HG02884 (cell line): ENCODE measurements around the gene CHCHD6.

ENCODE experiments used
- ATAC-seq: cut with Tn5 transposase; IDR thresholded peaks from one replicate; pipeline ENCODE4 v1.9.1; 2021; ENCODE audit warnings: mild to moderate bottlenecking, moderate library complexity; ENCODE audit not compliant: unreplicated experiment

CHCHD6 gene

GRCh38 chr3:126742057-126742456, 38.0 kb downstream of the CHCHD6 start:
- ATAC-seq, result no peak

- no peak for ATAC-seq
These were observed 39.3 kb downstream of the CHCHD6 start for GRCh38 chr3:126743350-126743749.

GRCh38 chr3:126743781-126744180, 39.7 kb downstream of the CHCHD6 start:
- no peak for ATAC-seq

GRCh38 chr3:126745760-126746394, 41.8 kb downstream of the CHCHD6 start:
- ATAC-seq, result no peak

GRCh38 chr3:126746395-126747177, 42.5 kb downstream of the CHCHD6 start:
- ATAC-seq, result no peak

GRCh38 chr3:126747768-126748167, 43.7 kb downstream of the CHCHD6 start:
- no peak for ATAC-seq

- no peak for ATAC-seq
These were observed 44.9 kb downstream of the CHCHD6 start for GRCh38 chr3:126748701-126749546.

- no peak for ATAC-seq
These were observed 45.5 kb downstream of the CHCHD6 start for GRCh38 chr3:126749547-126749875.

GRCh38 chr3:126749931-126750755, 46.1 kb downstream of the CHCHD6 start:
- ATAC-seq, result no peak

- ATAC-seq, result no peak
These were observed 46.7 kb downstream of the CHCHD6 start for GRCh38 chr3:126750756-126751121.

- ATAC-seq, result no peak
These were observed 47.7 kb downstream of the CHCHD6 start for GRCh38 chr3:126751611-126752302.

- no peak for ATAC-seq
These were observed 48.5 kb downstream of the CHCHD6 start for GRCh38 chr3:126752303-126753190.

GRCh38 chr3:126753191-126754160, 49.4 kb downstream of the CHCHD6 start:
- ATAC-seq, result no peak

GRCh38 chr3:126755866-126756265, 51.8 kb downstream of the CHCHD6 start:
- no peak for ATAC-seq

- ATAC-seq, result no peak
These were observed 54.0 kb downstream of the CHCHD6 start for GRCh38 chr3:126758026-126758425.

GRCh38 chr3:126758882-126759281, 54.8 kb downstream of the CHCHD6 start:
- ATAC-seq, result no peak

- ATAC-seq, result no peak
These were observed 56.5 kb downstream of the CHCHD6 start for GRCh38 chr3:126760541-126760940.

GRCh38 chr3:126763035-126763434, 59.0 kb downstream of the CHCHD6 start:
- ATAC-seq, result no peak
